ENCODE measurements around the gene KREMEN1. TPM values are rescaled to one million over a fixed set of nuclear protein-coding genes. Genes with fewer than 3 reads are reported as not detected.
A peak's percentile ranks its signal among the peaks of the same experiment; 100 is the strongest.

KREMEN1 gene
- total and polyA plus RNA-seq, 9 of the 15 experiments (the other 6 are each of a cell fraction or from before 2014, with no cell fraction given): 0.69 to 11.5 (median 4.3) TPM

- TF ChIP-seq, protein P1, sequence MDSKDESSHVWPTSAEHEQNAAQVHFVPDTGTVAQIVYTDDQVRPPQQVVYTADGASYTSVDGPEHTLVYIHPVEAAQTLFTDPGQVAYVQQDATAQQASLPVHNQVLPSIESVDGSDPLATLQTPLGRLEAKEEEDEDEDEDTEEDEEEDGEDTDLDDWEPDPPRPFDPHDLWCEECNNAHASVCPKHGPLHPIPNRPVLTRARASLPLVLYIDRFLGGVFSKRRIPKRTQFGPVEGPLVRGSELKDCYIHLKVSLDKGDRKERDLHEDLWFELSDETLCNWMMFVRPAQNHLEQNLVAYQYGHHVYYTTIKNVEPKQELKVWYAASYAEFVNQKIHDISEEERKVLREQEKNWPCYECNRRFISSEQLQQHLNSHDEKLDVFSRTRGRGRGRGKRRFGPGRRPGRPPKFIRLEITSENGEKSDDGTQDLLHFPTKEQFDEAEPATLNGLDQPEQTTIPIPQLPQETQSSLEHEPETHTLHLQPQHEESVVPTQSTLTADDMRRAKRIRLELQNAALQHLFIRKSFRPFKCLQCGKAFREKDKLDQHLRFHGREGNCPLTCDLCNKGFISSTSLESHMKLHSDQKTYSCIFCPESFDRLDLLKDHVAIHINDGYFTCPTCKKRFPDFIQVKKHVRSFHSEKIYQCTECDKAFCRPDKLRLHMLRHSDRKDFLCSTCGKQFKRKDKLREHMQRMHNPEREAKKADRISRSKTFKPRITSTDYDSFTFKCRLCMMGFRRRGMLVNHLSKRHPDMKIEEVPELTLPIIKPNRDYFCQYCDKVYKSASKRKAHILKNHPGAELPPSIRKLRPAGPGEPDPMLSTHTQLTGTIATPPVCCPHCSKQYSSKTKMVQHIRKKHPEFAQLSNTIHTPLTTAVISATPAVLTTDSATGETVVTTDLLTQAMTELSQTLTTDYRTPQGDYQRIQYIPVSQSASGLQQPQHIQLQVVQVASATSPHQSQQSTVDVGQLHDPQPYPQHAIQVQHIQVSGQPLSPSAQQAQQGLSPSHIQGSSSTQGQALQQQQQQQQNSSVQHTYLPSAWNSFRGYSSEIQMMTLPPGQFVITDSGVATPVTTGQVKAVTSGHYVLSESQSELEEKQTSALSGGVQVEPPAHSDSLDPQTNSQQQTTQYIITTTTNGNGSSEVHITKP (IDR thresholded peaks at IDR 0.05; ENCODE audit: partially characterized antibody): no peak
- no peak for TF ChIP-seq RBM15 (IDR thresholded peaks at IDR 0.05; ENCODE audit: insufficient read depth, low read length)
These were observed 37.0 kb downstream of the KREMEN1 start (continued) for GRCh38 chr22:29109822-29110221.

GRCh38 chr22:29110946-29111345, 38.1 kb downstream of the KREMEN1 start:
- no peak for FAIRE-seq
- Histone ChIP-seq H3K4me2 (ENCODE audit: insufficient read depth, low read length) (no peak overlapping the region), H3K4me1 (replicated peaks in 1 of 2; ENCODE audit: control insufficient read depth in 2 of 2, insufficient read depth in 2 of 2, low read length in 2 of 2) (peaks cover 0 to 22% of the 10 kb centered on the region in 2 experiments; a peak in 3 of 5 replicates), H3K36me3 (ENCODE audit: control insufficient read depth, insufficient read depth, low read length) (no peaks in the 10 kb centered on the region), H3K9me1 (ENCODE audit: control insufficient read depth, insufficient read depth, low read length) (peaks cover 3% of the 10 kb centered on the region), H3K9ac (ENCODE audit: insufficient read depth in 1 of 2, low read depth in 2 of 2, low read length in 2 of 2) (no peak overlapping the region), H3K27ac (ENCODE audit: extremely low read depth, low read depth, low read length) (no peak overlapping the region), H3K9me3 (replicated peaks; ENCODE audit: control insufficient read depth, insufficient read depth, low read depth, low read length) (no peaks in the 10 kb centered on the region), H3K27me3 (ENCODE audit: control insufficient read depth in 2 of 2, insufficient read depth in 2 of 2, low read length in 2 of 2) (no peaks in the 10 kb centered on the region), H2AFZ (ENCODE audit: low read depth, low read length) (no peak overlapping the region), H3K79me2 (ENCODE audit: control insufficient read depth, insufficient read depth, low read length) (no peaks in the 10 kb centered on the region), H3K4me3 (no peak overlapping the region), H4K20me1 (replicated peaks; ENCODE audit: control insufficient read depth, insufficient read depth, low read length) (no peaks in the 10 kb centered on the region)
- DNase-seq (ENCODE audit: extremely low read depth in 1 of 4, low spot score in 3 of 4): no peak
- in situ Hi-C loops (cut with MboI): no loop called here
- WGBS (ENCODE audit: insufficient coverage, low coverage, missing lambda C conversion rate): 67% methylated on average over 1 of the region's 3 CpGs
- intact Hi-C loops (cut with micrococcal nuclease): no loop called here
- CTCF ChIA-PET (ENCODE audit: low intra/inter-chr PET ratio): no interaction called here
- TF ChIP-seq ZNF143 (CRISPR knock-in tag; IDR thresholded peaks at IDR 0.05) (no peak), ZNF121 (CRISPR knock-in tag; conservative IDR thresholded peaks at IDR 0.05) (peak; percentile 88), KLF13 (tag; IDR thresholded peaks at IDR 0.05; ENCODE audit: borderline replicate concordance, low read depth) (no peak)
- TF ChIP-seq, protein P2, sequence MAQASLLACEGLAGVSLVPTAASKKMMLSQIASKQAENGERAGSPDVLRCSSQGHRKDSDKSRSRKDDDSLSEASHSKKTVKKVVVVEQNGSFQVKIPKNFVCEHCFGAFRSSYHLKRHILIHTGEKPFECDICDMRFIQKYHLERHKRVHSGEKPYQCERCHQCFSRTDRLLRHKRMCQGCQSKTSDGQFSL (CRISPR knock-in tag; IDR thresholded peaks at IDR 0.05): no peak
- TF ChIP-seq, protein P2 (tag; IDR thresholded peaks at IDR 0.05): no peak
- POLR2A ChIA-PET: interaction anchor here (0.8 to 1.8 kb wide), 2 partner anchors 8 to 444 kb away, joined by 3 to 5 read pairs; no protein-coding TSS in a partner anchor
- no TSS peak for BruUV-seq (replicated peaks)
- no peak for ATAC-seq
